ENCODE data around the gene GZMH.
"Not testable (repeated sequence)": the region's sequence is repeated elsewhere in the genome, so short reads cannot be mapped to it uniquely, and the experiment has no call there.

Gene GZMH

GRCh38 chr14:24609655-24610344, at the start of gene GZMH:
Gene GZMH (minus strand): TSS chr14:24609685. CDS start chr14:24609613, 72 bp downstream.
- no peak for DNase-seq (ENCODE audit: low read depth)

GRCh38 chr14:24648361-24648760, 38.9 kb upstream of the GZMH start:
- not testable (repeated sequence) for DNase-seq (ENCODE audit: low read depth)

GRCh38 chr14:24639905-24640304, 30.4 kb upstream of the GZMH start:
- DNase-seq (ENCODE audit: low read depth): no peak

- no peak for DNase-seq (ENCODE audit: low read depth)
Observed at GRCh38 chr14:24639270-24639669, 29.8 kb upstream of the GZMH start.

GRCh38 chr14:24634158-24634557, 24.7 kb upstream of the GZMH start, which contains the start of gene GZMB:
Gene GZMB (minus strand): TSS chr14:24634190. CDS start chr14:24634160, 30 bp downstream.
- DNase-seq (ENCODE audit: low read depth): no peak

DNA sequence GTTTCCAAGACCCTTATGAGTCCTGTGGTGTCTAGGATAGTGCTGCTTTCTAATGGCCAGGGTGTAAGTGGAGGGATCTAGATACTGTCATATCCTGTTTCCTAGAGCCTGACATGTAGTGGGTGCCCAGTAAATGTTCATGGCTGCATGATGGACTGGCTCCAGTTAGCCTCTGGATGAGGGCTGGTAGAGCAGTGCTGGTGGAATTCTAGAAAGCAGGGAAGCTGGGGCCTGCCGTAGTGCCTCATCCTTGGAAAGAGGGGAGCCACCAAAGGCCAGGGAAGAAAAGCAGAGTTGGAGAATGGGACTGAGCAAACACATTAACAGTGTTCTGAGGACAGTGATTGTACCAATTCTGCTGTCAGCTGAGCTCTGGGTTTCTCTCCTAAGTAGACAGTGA, 23.9 kb upstream of the GZMH start:
- DNase-seq (ENCODE audit: low read depth): no peak

- DNase-seq (ENCODE audit: low read depth): no peak
Observed at GRCh38 chr14:24632761-24633160, 23.3 kb upstream of the GZMH start.

DNA sequence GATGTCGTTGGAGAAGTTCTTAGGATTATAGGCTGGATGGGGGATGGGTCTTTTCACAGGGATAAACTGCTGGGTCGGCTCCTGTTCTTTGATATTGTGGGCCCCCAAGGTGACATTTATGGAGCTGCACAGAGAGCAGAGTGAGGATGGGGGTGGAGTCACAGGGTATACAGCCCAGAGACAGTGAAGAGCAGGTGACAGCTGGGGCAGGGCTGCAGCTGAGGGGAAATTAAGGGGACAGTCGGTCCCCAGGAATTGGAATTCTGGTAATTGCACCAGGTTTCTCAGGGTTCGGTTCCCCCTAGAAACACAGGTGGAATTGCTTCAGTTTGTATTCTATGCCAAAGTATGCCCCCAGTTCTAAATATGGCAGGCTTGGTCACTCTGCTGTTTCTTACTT, 22.9 kb upstream of the GZMH start:
- no peak for DNase-seq (ENCODE audit: low read depth)

DNA sequence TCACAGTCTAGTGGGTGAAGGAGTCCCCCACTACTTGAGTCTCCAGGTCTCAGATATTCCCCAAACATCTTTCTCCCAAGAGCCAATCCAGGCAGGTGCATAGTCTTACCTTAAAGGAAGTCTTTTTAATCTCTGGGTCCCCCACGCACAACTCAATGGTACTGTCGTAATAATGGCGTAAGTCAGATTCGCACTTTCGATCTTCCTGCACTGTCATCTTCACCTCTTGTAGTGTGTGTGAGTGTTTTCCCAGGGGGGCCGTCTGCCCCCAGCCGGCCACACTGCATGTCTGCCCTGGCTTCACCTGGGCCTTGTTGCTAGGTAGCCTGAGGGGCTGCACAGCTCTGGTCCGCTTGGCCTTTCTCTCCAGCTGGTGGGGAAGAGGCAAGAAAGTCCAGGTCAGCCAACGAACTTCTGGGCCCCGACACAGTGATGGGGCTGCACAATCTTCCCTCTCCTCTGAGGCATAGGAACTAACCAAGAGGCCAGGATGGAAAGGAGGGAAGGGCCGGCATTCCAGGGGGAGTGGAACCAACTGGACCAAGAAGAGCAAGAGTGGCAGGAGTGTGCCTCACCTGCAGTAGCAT, 22.4 kb upstream of the GZMH start:
- DNase-seq (ENCODE audit: low read depth): no peak

- no peak for DNase-seq (ENCODE audit: low read depth)
Observed at GRCh38 chr14:24630872-24631477, 21.5 kb upstream of the GZMH start.

DNA sequence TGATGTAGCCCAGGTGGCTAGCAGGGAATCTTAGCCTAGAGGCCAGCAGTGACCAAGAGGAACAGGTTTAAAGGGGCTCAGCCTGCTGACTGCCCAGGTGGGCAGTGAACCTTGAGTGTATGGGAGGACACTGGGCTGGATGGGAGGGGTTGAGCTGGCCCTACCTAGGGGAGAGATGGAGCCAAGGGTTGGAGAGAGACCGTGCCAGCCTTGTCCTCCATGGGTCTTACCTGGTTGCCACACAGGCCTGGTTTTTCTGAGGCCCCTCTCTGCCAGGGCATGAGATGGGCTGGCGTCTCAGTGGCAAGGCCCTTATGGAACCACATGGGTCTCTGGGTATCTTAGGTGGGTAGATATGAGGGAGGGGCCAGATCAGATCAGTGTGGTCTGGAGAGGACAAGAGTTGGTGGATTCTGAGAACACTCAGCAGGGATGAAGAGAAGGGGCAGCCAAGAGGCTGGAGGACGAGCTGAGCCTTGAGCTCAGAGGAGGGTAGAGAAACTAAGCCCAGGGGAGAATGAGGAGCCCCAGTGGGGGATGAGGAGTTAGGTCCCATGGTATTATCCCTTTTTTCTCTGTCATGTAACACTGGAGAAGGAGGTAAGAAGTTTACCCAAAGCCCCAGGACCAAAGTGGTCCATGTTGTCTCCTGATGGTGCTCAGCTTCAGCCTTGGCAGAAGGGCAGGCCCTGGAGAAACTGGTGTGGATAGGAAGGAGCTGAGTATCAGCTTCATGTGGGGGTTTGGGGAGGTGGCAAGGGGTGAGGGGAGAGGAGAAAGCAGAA, 20.8 kb upstream of the GZMH start:
- DNase-seq (ENCODE audit: low read depth): no peak

DNA sequence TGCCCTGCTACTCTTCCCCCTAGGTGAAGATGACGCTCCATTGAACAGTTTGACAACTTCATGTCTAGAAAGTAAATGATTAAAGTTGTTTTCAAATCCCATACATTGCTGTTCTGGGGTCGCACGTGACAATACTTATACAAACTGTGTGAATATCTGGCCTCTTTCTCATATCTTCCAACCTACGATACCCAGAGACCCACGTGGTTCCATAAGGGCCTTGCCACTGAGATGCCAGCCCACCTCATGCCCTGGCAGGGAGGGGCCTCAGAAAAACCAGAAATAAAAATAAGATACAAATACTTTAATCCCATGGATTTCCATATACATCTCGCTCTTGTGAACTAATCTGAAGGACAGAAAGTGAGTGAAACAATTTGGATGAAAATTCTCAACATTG, 20.0 kb upstream of the GZMH start:
- DNase-seq (ENCODE audit: low read depth): no peak

- no peak for DNase-seq (ENCODE audit: low read depth)
Observed at GRCh38 chr14:24613747-24614146, 4.3 kb upstream of the GZMH start.

GRCh38 chr14:24613241-24613640, 3.8 kb upstream of the GZMH start:
- no peak for DNase-seq (ENCODE audit: low read depth)

- no peak for DNase-seq (ENCODE audit: low read depth)
Observed at GRCh38 chr14:24612196-24612595, 2.7 kb upstream of the GZMH start.

GRCh38 chr14:24607635-24608514, 1.6 kb downstream of the GZMH start:
- no peak for DNase-seq (ENCODE audit: low read depth)

DNA sequence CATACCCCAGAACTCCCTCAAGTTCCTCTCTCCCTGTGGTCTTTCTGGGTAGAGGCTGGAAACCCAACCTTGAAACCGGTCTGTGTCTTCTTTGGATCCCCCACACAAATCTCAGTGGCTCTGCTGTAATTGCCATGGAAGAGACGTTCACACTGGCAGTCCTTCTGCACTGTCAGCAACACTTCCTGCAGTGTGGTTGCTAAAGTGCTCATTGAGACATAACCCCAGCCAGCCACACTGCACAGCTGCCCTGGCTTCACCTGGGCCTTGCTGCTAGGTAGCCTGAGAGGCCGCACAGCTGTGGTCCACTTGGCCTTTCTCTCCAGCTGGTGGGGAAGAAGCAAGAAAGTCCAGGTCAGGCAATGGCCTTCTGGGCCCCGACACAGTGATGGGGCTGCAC, 2.4 kb downstream of the GZMH start:
- DNase-seq (ENCODE audit: low read depth): no peak

GRCh38 chr14:24606297-24606696, 3.2 kb downstream of the GZMH start:
- no peak for DNase-seq (ENCODE audit: low read depth)

DNA sequence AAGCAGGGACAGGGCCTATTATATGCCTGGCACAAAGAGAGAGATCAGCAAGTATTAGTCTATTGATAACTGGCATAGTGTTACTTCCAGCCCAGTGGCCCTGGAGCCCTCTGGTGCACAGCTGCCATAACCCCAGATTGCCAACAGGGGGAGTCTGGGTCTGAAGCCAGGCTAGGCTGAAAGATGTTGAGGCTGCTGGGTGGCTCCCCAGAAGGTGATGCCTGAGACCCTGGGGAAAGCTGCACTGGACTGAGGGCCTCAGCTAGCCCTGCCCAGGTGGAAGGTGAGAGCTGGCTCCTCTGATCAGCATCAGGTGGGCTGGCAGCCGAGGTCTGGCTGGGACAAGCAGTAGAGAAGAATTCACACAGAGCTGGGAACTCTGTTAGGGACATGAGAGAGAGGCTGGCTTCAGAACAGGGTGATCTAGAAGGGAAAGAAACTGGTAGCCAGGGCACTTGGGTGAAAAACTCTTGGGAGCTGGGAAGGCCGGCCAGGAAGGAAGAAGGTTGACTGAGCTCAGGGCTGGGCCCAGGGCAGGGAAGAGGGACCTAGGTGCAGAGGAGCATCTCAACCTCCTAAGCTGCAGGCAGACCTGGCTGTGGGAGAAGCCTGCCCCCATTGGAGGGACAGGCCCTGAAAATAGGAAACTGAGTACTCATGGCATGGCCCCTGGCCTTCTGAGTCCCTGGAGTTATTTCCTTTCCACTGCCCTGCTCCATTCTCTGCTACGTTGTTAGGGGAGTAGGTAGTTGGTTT, 3.9 kb downstream of the GZMH start:
- no peak for DNase-seq (ENCODE audit: low read depth)

DNA sequence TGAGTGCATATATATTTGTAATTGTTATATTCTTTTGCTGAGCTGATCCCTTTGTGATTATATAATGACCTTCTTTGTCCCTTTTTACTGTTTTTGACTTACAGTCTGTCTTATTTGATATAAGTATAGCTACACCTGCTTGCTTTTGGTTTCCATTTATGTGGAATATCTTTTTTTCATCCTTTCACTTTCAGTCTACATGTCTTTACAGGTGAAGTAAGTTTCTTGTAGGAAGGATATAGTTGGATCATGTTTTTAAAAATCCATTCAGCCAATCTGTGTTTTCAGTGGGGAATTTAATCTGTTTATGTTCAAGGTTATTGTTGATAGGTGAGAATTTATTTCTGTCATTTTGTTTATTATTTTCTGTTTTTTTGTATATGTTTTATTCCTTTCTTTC, 12.1 kb downstream of the GZMH start:
- no peak for DNase-seq (ENCODE audit: low read depth)

All from HS-5 (cell line).